CD4-positive, alpha-beta T cell (primary cell): ENCODE measurements around the gene KLHL35. TPM values are rescaled to one million over a fixed set of nuclear protein-coding genes. Genes with fewer than 3 reads are reported as not detected.

ENCODE experiments used
- ATAC-seq: fragments of 200-7000 bp; cut with Tn5 transposase; one replicate; pipeline ENCODE4 v1.10.0; 2022; ENCODE audit warnings: mild to moderate bottlenecking; ENCODE audit not compliant: poor library complexity
- CTCF ChIA-PET: fragments of 350-600 bp; sonication (Branson Sonifier 250); formaldehyde crosslinking; loops from one replicate; lab custom pipeline; 2021; ENCODE audit warnings: antibody characterized with exemption, inconsistent platforms; lab: Charles Lee
- POLR2A ChIA-PET: fragments of 350-600 bp; sonication (Branson Sonifier 250); formaldehyde crosslinking; loops from one replicate; lab custom pipeline; 2021; ENCODE audit warnings: antibody characterized with exemption, inconsistent platforms; lab: Charles Lee
- DNase-seq, 14 experiments: peaks; one replicate each; pipeline ENCODE4 v3.0.0-alpha.2; 2013 to 2020; ENCODE audit warnings: mixed read lengths in 2 of 14
- H3K27ac ChIP-seq, 2 donors: one replicate each; pipeline versions ENCODE4 v1.5.1 to v1.7.0; 2013; ENCODE audit warnings: low read length in 2 of 2, low read depth in 1 of 2, mild to moderate bottlenecking in 1 of 2
- H3K27me3 ChIP-seq, 2 experiments: 1 replicate in 1 of 2; 2 replicates in 1 of 2; pipeline versions ENCODE4 v1.6.1 to v1.7.0; 2013; ENCODE audit warnings: low read length in 2 of 2, control low read depth in 1 of 2, mild to moderate bottlenecking in 1 of 2, moderate library complexity in 1 of 2; ENCODE audit not compliant: insufficient read depth in 2 of 2, control insufficient read depth in 1 of 2
- H3K36me3 ChIP-seq: one replicate; pipeline ENCODE4 v1.6.1; 2013; ENCODE audit warnings: low read length, control low read depth; ENCODE audit not compliant: insufficient read depth
- H3K4me1 ChIP-seq: one replicate; pipeline ENCODE4 v1.6.1; 2013; ENCODE audit warnings: low read length, control low read depth; ENCODE audit not compliant: insufficient read depth
- H3K4me3 ChIP-seq: one replicate; pipeline ENCODE4 v1.5.1; 2013; ENCODE audit warnings: mild to moderate bottlenecking, low read length, moderate library complexity
- H3K9me3 ChIP-seq, 2 experiments: 1 replicate in 1 of 2; 2 replicates in 1 of 2; pipeline versions ENCODE4 v1.6.1 to v1.7.0; 2013; ENCODE audit warnings: low read length in 2 of 2, mild to moderate bottlenecking in 2 of 2, control low read depth in 1 of 2, moderate library complexity in 1 of 2; ENCODE audit not compliant: control insufficient read depth in 1 of 2, insufficient read depth in 1 of 2
- H3K27ac Mint-ChIP-seq: one replicate; pipeline ENCODE4 v1.8.0; 2020; ENCODE audit warnings: mixed read lengths
- H3K27me3 Mint-ChIP-seq: one replicate; pipeline ENCODE4 v1.8.0; 2021; ENCODE audit warnings: mixed read lengths
- H3K36me3 Mint-ChIP-seq: one replicate; pipeline ENCODE4 v1.8.0; 2021; ENCODE audit warnings: low read depth, mixed read lengths
- H3K4me1 Mint-ChIP-seq: one replicate; pipeline ENCODE4 v1.8.0; 2021; ENCODE audit warnings: low read depth, mixed read lengths
- H3K4me3 Mint-ChIP-seq: one replicate; pipeline ENCODE4 v1.8.0; 2020; ENCODE audit warnings: mild to moderate bottlenecking, mixed read lengths
- H3K9me3 Mint-ChIP-seq: one replicate; pipeline ENCODE4 v1.8.0; 2020; ENCODE audit warnings: mixed read lengths
- CTCF ChIP-seq: fragments of 200-600 bp; IDR thresholded peaks from one replicate; pipeline ENCODE4 v1.8.0; 2022; ENCODE audit warnings: antibody characterized with exemption, mild to moderate bottlenecking
- intact Hi-C, 2 experiments: fragments of 100-400 bp; cut with DNase I in 1 of 2; cut with micrococcal nuclease in 1 of 2; formaldehyde crosslinking; loops; one replicate each; pipeline versions ENCODE4 v1.15.1 to v1.9.0; 2023 to 2025; cut with DNase I, micrococcal nuclease
- total RNA-seq, 174 experiments: library from RNA in 2 of 174; stranded (reverse) in 2 of 174; gene quantifications; one replicate each; pipeline ENCODE4 v1.2.3 and lab custom pipeline; 2021 to 2026

Gene KLHL35
- total RNA-seq, 2 experiments from 2014 or later, result 0.33 to 0.81 TPM

DNA sequence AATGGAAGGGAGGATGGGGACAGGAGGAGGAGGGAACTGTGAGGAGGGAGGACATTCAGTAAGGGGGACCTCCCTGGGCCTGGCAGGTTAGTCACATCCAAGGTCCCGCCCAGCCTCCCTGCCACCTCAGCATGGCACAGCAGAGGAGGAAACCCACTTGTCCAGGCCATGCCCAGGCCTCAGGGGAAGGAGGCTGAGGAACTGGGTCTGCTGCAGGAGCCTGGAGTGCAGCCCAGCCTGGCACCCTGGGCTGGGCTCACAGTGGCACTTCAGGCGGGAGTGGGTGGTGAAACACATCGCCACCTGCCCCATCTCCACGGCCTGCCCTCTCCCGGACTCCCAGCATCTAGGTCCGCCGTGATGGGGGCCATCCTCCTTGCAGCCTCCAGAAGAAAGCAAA is 17.2 kb upstream of the KLHL35 start:
- Mint-ChIP-seq H3K9me3 (no peaks in the 10 kb centered on the region), H3K27me3 (no peaks in the 10 kb centered on the region), H3K27ac (no peak overlapping the region), H3K36me3 (peaks cover 8% of the 10 kb centered on the region), H3K4me3 (no peak overlapping the region), H3K4me1 (no peaks in the 10 kb centered on the region)
- Histone ChIP-seq H3K4me1 (peaks cover 4% of the 10 kb centered on the region), H3K9me3 (peaks cover 0 to 7% of the 10 kb centered on the region in 2 experiments), H3K36me3 (peaks cover 9% of the 10 kb centered on the region), H3K27ac (no peak overlapping the region), H3K4me3 (no peak overlapping the region), H3K27me3 (no peaks in the 10 kb centered on the region)
- no peak for TF ChIP-seq CTCF
- no peak for DNase-seq
- intact Hi-C loops, result no loop called here
- ChIA-PET POLR2A (no interaction called here), CTCF (no interaction called here)
- no peak for ATAC-seq

DNA sequence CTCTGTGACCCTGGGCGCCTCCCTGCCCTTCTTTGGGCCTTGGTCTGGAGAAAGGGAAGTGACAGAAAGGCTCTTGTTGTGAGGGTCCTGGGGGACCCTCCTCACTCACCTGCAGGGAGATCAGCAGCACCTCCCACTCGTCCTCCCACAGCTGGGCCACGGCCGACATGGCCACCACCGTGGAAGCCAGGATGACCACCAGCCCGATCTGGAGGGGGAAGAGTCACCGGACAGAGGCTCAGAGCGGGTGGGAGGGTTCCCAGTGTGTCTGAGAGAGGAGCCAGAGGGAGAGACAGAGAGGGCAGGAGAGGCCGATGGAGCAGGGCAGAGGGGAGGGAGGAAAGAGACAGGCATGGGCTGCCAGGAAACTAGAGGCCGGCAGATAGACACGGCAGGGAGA is 16.8 kb upstream of the KLHL35 start:
- no peaks in the 10 kb centered on the region for H3K27me3 ChIP-seq
- no peaks in the 10 kb centered on the region for H3K27me3 Mint-ChIP-seq
- POLR2A ChIA-PET, result no interaction called here
- DNase-seq (no peak), ATAC-seq (no peak)
- no peak overlapping the region for H3K4me3 Mint-ChIP-seq
- no peak overlapping the region for H3K4me3 ChIP-seq
- H3K36me3 Mint-ChIP-seq, result peaks cover 8% of the 10 kb centered on the region
- H3K4me1 ChIP-seq, result peaks cover 4% of the 10 kb centered on the region
- peaks cover 9% of the 10 kb centered on the region for H3K36me3 ChIP-seq
- CTCF ChIA-PET, result no interaction called here
- H3K9me3 ChIP-seq, result peaks cover 0 to 7% of the 10 kb centered on the region in 2 experiments
- no peak overlapping the region for H3K27ac ChIP-seq
- intact Hi-C loops, result loop anchor here in 1 of 2 experiments (5.0 kb wide), 1 partner anchor 128 kb away; no protein-coding TSS in a partner anchor
- no peaks in the 10 kb centered on the region for H3K9me3 Mint-ChIP-seq
- H3K4me1 Mint-ChIP-seq, result no peaks in the 10 kb centered on the region
- no peak overlapping the region for H3K27ac Mint-ChIP-seq
- TF ChIP-seq CTCF, result no peak

DNA sequence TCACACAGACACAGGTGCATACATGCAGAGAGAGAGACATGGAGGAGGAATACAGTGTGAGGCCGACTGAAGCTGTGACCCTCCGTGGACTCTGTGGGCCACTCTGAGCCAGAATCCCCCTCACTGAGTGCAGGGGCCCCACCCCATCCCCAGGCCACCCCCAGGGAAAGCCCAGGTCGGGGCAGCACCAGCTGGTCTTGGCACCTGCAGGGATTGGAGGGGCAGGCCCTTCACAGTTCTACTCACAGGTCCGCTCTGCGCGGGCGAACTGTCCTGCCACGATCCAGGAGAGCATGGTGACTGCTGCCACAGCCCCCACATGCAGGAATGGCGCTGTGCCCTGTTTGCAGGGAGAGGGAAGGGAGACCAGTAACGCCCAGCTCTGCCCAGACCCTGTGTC is 16.3 kb upstream of the KLHL35 start:
- H3K4me1 ChIP-seq, result peaks cover 4% of the 10 kb centered on the region
- H3K36me3 ChIP-seq, result peaks cover 9% of the 10 kb centered on the region
- no peak overlapping the region for H3K4me3 ChIP-seq
- no peak for DNase-seq
- H3K9me3 ChIP-seq, result peaks cover 0 to 7% of the 10 kb centered on the region in 2 experiments
- peaks cover 8% of the 10 kb centered on the region for H3K36me3 Mint-ChIP-seq
- H3K27me3 Mint-ChIP-seq, result no peaks in the 10 kb centered on the region
- CTCF ChIA-PET, result no interaction called here
- TF ChIP-seq CTCF, result no peak
- H3K27ac ChIP-seq, result no peak overlapping the region
- POLR2A ChIA-PET, result no interaction called here
- ATAC-seq, result no peak
- H3K27ac Mint-ChIP-seq, result no peak overlapping the region
- no peaks in the 10 kb centered on the region for H3K27me3 ChIP-seq
- H3K9me3 Mint-ChIP-seq, result no peaks in the 10 kb centered on the region
- no peaks in the 10 kb centered on the region for H3K4me1 Mint-ChIP-seq
- no peak overlapping the region for H3K4me3 Mint-ChIP-seq
- intact Hi-C loops, result loop anchor here in 1 of 2 experiments (5.0 kb wide), 1 partner anchor 128 kb away; no protein-coding TSS in a partner anchor
